Gastrocnemius medialis (tissue), 4 donors: ENCODE measurements around the gene SLC31A2.

Experiments used
- CTCF ChIP-seq, 5 experiments: fragments of 450-650 bp in 3 of 5; fragments of 200-600 bp in 2 of 5; sonication (generic) in 2 of 5; IDR thresholded peaks in 4 of 5; conservative IDR thresholded peaks in 1 of 5; 1 replicate in 4 of 5; 2 replicates in 1 of 5; pipeline ENCODE4 v1.5.1; 2016 to 2019; ENCODE audit warnings: antibody characterized with exemption in 5 of 5, mild to moderate bottlenecking in 3 of 5, moderate library complexity in 3 of 5
- POLR2A ChIP-seq, 2 donors: fragments of 450-650 bp; IDR thresholded peaks; one replicate each; pipeline ENCODE4 v1.6.1; 2017; ENCODE audit warnings: antibody characterized with exemption in 2 of 2, mild to moderate bottlenecking in 2 of 2, moderate library complexity in 2 of 2

- TF ChIP-seq CTCF (IDR thresholded peaks at IDR 0.05 in 4 of 5, conservative IDR thresholded peaks at IDR 0.05 in 1 of 5) (no peak), POLR2A (IDR thresholded peaks at IDR 0.05) (no peak)
These were observed 49.0 kb downstream of the SLC31A2 start for GRCh38 chr9:113199683-113200329.
